ENCODE measurements around the gene PLCL1. TPM values are rescaled to one million over a fixed set of nuclear protein-coding genes. Genes with fewer than 3 reads are reported as not detected.

PLCL1 gene
- total RNA-seq, 4 donors from 2014 or later: 5.4 to 21.8 (median 10.2) TPM

GRCh38 chr2:198072655-198073054, 268.3 kb downstream of the PLCL1 start:
- ATAC-seq (ENCODE audit: low FRiP score) (no peak), DNase-seq (ENCODE audit: low spot score) (no peak)
- no peak for TF ChIP-seq CTCF (IDR thresholded peaks at IDR 0.05)

DNA sequence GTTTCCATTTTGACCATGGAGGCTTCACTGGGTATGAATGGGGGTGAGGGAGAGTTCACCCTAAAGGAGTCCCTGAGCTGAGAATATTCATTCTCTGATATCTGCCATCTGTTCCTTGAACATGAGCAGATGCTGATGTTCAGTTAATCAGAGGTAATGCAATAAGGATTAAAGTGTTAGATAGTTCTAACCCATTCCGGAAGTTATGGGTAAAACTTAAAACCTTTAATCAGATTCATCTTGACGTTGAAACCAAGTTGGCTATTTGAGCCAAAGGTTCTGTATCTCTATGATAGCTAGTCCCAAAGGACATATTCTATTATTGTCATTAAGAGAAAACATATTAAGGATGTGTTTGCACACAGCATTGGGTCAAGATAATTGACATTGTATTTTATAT, 268.9 kb downstream of the PLCL1 start:
- DNase-seq (ENCODE audit: low spot score): no peak
- ATAC-seq (ENCODE audit: low FRiP score): no peak
- TF ChIP-seq CTCF (IDR thresholded peaks at IDR 0.05): no peak

DNA sequence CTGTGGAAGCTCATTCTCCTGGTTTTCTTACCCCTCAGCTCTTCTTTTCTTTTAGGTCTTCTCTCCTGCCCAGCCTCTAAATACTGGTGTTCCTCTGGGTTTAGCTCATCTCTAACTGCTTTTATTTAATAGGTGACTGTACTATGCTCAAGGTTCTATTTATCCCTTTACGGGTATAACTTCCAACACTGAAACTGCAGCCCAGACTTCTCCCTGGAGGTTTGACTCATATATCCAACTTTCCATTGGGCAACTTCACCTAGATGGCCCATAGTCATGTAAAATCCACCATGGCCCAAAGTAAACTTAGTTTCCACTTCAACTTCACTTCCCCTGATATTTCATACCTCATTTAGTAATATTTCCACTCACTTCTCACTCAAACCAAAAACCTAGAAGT, 273.1 kb downstream of the PLCL1 start:
- no peak for ATAC-seq (ENCODE audit: low FRiP score)
- no peak for DNase-seq (ENCODE audit: low spot score)
- TF ChIP-seq CTCF (IDR thresholded peaks at IDR 0.05): no peak

- ATAC-seq (ENCODE audit: low FRiP score) (no peak), DNase-seq (ENCODE audit: low spot score) (no peak)
- TF ChIP-seq CTCF (IDR thresholded peaks at IDR 0.05): no peak
Measured at GRCh38 chr2:198080879-198081765, 276.7 kb downstream of the PLCL1 start.

- ATAC-seq (ENCODE audit: low FRiP score) (no peak), DNase-seq (ENCODE audit: low spot score) (no peak)
- no peak for TF ChIP-seq CTCF (IDR thresholded peaks at IDR 0.05)
Measured at GRCh38 chr2:198084156-198084555, 279.8 kb downstream of the PLCL1 start.

- TF ChIP-seq CTCF (IDR thresholded peaks at IDR 0.05): no peak
- ATAC-seq (ENCODE audit: low FRiP score) (no peak), DNase-seq (ENCODE audit: low spot score) (no peak)
Measured at GRCh38 chr2:198096002-198096401, 291.6 kb downstream of the PLCL1 start.

- no peak for DNase-seq (ENCODE audit: low spot score)
- TF ChIP-seq CTCF (IDR thresholded peaks at IDR 0.05): no peak
- no peak for ATAC-seq (ENCODE audit: low FRiP score)
Measured at GRCh38 chr2:198096965-198097364, 292.6 kb downstream of the PLCL1 start.
